Measurements from ENCODE around the gene ARMH2.
"Not testable (repeated sequence)": the region's sequence is repeated elsewhere in the genome, so short reads cannot be mapped to it uniquely, and the experiment has no call there.

Gene ARMH2

GRCh38 chr6:24764833-24765828, 33.6 kb downstream of the ARMH2 start:
- DNase-seq (ENCODE audit: low spot score) = not testable (repeated sequence)

GRCh38 chr6:24763578-24763977, 35.1 kb downstream of the ARMH2 start:
- no peak for DNase-seq (ENCODE audit: low spot score)

GRCh38 chr6:24761851-24762250, 36.9 kb downstream of the ARMH2 start:
- DNase-seq (ENCODE audit: low spot score) = no peak

GRCh38 chr6:24761193-24761835, 37.4 kb downstream of the ARMH2 start:
- DNase-seq (ENCODE audit: low spot score) = no peak

- DNase-seq (ENCODE audit: low spot score) = no peak
Measured at GRCh38 chr6:24760210-24760609, 38.5 kb downstream of the ARMH2 start.

GRCh38 chr6:24759718-24760117, 39.0 kb downstream of the ARMH2 start:
- DNase-seq (ENCODE audit: low spot score) = no peak

- DNase-seq (ENCODE audit: low spot score) = no peak
Measured at GRCh38 chr6:24757611-24758010, 41.1 kb downstream of the ARMH2 start.

- no peak for DNase-seq (ENCODE audit: low spot score)
Measured at GRCh38 chr6:24755279-24755678, 43.4 kb downstream of the ARMH2 start.

GRCh38 chr6:24754378-24754777, 44.3 kb downstream of the ARMH2 start:
- not testable (repeated sequence) for DNase-seq (ENCODE audit: low spot score)

- DNase-seq (ENCODE audit: low spot score) = no peak
Measured at GRCh38 chr6:24753545-24753944, 45.2 kb downstream of the ARMH2 start.

- no peak for DNase-seq (ENCODE audit: low spot score)
Measured at GRCh38 chr6:24752917-24753492, 45.7 kb downstream of the ARMH2 start.

GRCh38 chr6:24752503-24752902, 46.2 kb downstream of the ARMH2 start:
- no peak for DNase-seq (ENCODE audit: low spot score)

- not testable (repeated sequence) for DNase-seq (ENCODE audit: low spot score)
Measured at GRCh38 chr6:24750878-24751277, 47.8 kb downstream of the ARMH2 start.

- no peak for DNase-seq (ENCODE audit: low spot score)
Measured at GRCh38 chr6:24749297-24749696, 49.4 kb downstream of the ARMH2 start.
